ENCODE data around the gene PPP1R3D.

Gene PPP1R3D, protein sequence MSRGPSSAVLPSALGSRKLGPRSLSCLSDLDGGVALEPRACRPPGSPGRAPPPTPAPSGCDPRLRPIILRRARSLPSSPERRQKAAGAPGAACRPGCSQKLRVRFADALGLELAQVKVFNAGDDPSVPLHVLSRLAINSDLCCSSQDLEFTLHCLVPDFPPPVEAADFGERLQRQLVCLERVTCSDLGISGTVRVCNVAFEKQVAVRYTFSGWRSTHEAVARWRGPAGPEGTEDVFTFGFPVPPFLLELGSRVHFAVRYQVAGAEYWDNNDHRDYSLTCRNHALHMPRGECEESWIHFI

DNA sequence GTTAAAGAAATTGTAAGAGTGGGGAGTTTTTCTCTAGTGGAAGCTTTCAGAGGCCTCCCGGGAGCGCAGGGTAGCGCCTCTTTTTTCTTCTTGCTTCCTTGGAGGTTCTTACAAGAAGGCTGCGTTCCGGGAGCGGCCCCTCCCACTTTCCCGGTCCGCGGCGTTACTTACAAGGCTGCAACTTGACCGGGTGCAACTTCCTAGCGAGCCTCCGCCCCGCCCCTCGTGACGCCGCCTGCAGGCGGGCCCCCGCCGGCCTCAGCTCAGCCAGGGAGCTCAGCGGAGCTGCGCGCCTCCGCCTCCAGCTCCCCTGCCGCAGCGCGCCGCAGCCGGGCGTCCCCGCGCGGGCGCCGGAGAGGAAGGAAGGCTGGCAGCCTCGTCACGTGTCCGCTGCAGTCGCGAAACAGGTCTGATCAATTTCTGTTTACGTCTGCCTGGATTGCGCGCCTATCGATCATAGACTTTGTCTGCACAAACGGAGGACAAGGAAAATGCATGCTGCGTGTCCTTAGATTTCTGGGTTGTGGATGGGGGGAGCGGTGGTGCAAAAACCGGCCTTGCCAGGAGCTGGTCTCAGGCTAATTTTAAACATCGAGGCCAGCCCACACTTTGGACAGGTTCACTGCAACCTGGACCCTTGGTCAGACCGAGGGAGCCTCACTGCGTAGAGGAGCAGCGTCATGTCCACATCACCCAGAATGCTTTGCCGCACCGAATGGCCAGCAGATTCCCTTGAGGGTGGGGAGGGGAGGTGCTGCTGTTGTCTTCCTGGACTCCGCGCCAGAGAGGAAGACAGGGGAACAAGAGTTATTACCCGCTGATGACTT, at the start of gene PPP1R3D, which contains the start of gene FAM217B:
TSS of gene PPP1R3D (minus strand) at position 177 of the 827 bp plus-strand sequence. CDS start 374 bp downstream, outside the sequence.
TSS of gene FAM217B (plus strand) at position 261 of the 827 bp plus-strand sequence. CDS start 3,555 bp downstream, outside the sequence.
- DNase-seq (ENCODE audit: low read depth) = peak; percentile 89
- in situ Hi-C loops (cut with HindIII; ENCODE audit: low sequenced_read_pairs) = no loop called here
- TF ChIP-seq, protein P1, sequence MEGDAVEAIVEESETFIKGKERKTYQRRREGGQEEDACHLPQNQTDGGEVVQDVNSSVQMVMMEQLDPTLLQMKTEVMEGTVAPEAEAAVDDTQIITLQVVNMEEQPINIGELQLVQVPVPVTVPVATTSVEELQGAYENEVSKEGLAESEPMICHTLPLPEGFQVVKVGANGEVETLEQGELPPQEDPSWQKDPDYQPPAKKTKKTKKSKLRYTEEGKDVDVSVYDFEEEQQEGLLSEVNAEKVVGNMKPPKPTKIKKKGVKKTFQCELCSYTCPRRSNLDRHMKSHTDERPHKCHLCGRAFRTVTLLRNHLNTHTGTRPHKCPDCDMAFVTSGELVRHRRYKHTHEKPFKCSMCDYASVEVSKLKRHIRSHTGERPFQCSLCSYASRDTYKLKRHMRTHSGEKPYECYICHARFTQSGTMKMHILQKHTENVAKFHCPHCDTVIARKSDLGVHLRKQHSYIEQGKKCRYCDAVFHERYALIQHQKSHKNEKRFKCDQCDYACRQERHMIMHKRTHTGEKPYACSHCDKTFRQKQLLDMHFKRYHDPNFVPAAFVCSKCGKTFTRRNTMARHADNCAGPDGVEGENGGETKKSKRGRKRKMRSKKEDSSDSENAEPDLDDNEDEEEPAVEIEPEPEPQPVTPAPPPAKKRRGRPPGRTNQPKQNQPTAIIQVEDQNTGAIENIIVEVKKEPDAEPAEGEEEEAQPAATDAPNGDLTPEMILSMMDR (IDR thresholded peaks at IDR 0.05; ENCODE audit: low read depth, low read length, missing control alignments) = no peak
- peak within 1 kb of the TSS; percentile 71 for H3K4me3 ChIP-seq (ENCODE audit: low read depth, low read length)

DNA sequence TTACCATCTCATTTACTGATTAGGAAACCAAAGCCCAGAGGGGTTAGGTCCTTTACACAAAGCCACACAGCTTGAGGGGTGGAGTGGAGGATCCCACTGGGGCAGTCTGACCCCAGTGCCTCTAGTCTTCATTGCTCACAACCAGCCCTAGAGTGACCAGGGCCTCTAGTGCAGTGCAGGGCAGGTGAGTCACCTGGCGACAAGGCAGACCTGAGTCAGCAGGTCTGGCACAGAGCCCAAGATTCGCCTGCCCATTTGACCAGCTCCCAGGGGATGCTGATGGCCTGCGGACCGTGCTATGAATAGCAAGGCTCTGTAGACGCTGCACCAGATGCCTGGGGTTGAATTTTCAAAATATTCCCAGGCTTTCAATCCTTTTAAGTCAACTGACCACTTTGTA, 48.0 kb upstream of the PPP1R3D start:
- in situ Hi-C loops (cut with HindIII; ENCODE audit: low sequenced_read_pairs) = no loop called here
- no peak overlapping the region for H3K4me3 ChIP-seq (ENCODE audit: low read depth, low read length)
- no peak for DNase-seq (ENCODE audit: low read depth)
- TF ChIP-seq, protein P1 (IDR thresholded peaks at IDR 0.05; ENCODE audit: low read depth, low read length, missing control alignments) = no peak

DNA sequence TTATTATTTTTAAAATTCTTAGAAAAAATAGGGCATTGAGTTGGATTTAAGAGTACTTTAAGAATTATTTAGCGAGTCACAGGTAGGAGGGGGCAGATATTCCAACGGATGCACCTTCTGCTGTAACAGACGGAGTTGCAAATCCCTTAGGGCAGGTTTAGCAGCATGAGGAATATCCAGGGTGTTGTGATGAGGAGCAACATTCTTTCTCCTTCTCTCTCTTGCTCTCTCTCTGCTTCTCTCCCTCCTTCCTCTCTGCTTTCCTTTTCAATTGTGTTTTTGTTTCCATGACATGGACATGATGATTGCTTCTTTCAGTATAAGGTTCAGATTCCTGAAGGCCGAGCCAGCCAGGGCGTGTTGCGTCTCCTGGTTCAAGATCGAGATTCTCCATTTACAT, 47.0 kb upstream of the PPP1R3D start:
- TF ChIP-seq, protein P1 (IDR thresholded peaks at IDR 0.05; ENCODE audit: low read depth, low read length, missing control alignments) = no peak

DNA sequence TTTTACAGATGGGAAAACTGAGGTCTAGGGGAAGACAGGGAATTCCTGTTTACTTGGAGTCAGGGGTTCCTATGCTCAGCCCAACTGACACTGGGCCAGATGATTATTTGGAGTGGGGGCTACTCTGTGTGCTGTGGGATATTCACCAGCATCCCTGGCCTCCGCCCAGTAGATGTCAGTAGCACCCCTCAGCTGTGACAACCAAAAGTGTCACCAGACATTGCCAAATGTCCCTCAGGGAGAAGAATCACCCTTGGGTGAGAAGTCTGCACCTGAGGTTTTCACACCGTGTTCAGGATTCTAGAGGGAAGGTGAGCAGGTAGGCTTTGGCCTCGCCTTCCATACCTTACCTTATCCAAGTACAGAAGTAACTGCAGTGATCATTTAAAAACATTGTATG, 45.8 kb upstream of the PPP1R3D start:
- TF ChIP-seq, protein P1 (IDR thresholded peaks at IDR 0.05; ENCODE audit: low read depth, low read length, missing control alignments) = no peak
- in situ Hi-C loops (cut with HindIII; ENCODE audit: low sequenced_read_pairs) = no loop called here
- H3K4me3 ChIP-seq (ENCODE audit: low read depth, low read length) = no peak overlapping the region
- no peak for DNase-seq (ENCODE audit: low read depth)

More for the DNA sequence above, 47.0 kb upstream of the PPP1R3D start:
- H3K4me3 ChIP-seq (ENCODE audit: low read depth, low read length) = no peak overlapping the region
- no peak for DNase-seq (ENCODE audit: low read depth)
- in situ Hi-C loops (cut with HindIII; ENCODE audit: low sequenced_read_pairs) = no loop called here

DNA sequence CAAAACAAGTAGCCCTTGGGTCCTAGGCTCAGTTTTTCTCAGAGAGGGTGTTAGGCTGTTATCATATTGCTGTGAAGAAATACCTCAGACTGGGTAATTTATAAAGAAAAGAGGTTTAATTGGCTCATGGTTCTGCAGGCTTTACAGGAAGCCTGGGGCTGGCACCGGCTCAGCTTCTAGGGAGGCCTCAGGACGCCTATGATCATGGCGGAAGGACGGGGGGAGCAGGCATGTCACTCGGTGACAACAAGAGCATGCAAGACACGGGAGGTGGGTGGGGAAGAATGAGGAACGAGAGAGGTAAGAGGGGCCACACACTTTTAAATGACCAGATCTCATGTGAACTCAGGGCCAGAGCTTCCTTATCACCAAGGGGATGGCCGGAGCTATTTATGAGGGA, 45.1 kb upstream of the PPP1R3D start:
- in situ Hi-C loops (cut with HindIII; ENCODE audit: low sequenced_read_pairs) = no loop called here
- no peak for DNase-seq (ENCODE audit: low read depth)
- TF ChIP-seq, protein P1 (IDR thresholded peaks at IDR 0.05; ENCODE audit: low read depth, low read length, missing control alignments) = no peak
- H3K4me3 ChIP-seq (ENCODE audit: low read depth, low read length) = no peak overlapping the region

DNA sequence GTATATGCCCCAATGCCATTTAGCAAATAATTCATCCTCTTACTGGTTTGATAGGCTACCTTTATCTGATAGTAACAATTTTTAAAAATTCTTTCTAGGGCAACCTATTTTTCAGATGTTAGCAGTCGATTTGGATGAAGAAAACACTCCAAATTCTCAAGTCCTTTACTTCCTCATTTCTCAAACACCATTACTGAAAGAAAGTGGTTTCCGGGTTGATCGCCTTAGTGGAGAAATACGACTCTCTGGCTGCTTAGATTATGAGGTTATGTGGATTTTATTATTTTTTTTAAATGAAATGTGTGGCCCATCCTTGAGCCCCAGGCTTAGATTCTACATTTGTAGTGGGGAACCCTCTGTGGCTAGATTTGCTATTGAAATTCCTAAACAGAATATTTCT, 44.4 kb upstream of the PPP1R3D start:
- DNase-seq (ENCODE audit: low read depth) = no peak
- H3K4me3 ChIP-seq (ENCODE audit: low read depth, low read length) = no peak overlapping the region
- in situ Hi-C loops (cut with HindIII; ENCODE audit: low sequenced_read_pairs) = no loop called here
- TF ChIP-seq, protein P1 (IDR thresholded peaks at IDR 0.05; ENCODE audit: low read depth, low read length, missing control alignments) = no peak
